B cell (primary cell): ENCODE measurements around the gene EGLN3. TPM values are rescaled to one million over a fixed set of nuclear protein-coding genes. Genes with fewer than 3 reads are reported as not detected.
"Not testable (repeated sequence)": the region's sequence is repeated elsewhere in the genome, so short reads cannot be mapped to it uniquely, and the experiment has no call there.

Source experiments
- ATAC-seq: fragments of 200-7000 bp; cut with Tn5 transposase; one replicate; pipeline ENCODE4 v1.10.0; 2021; ENCODE audit warnings: low read depth, mild to moderate bottlenecking, moderate number of reproducible peaks, moderate library complexity
- CTCF ChIA-PET: fragments of 350-600 bp; sonication (Branson Sonifier 250); formaldehyde crosslinking; loops from one replicate; lab custom pipeline; 2021; ENCODE audit warnings: antibody characterized with exemption, inconsistent platforms; lab: Charles Lee
- POLR2A ChIA-PET: fragments of 350-600 bp; sonication (Branson Sonifier 250); formaldehyde crosslinking; loops from one replicate; lab custom pipeline; 2021; ENCODE audit warnings: antibody characterized with exemption; lab: Charles Lee
- DNase-seq: peaks from one replicate; pipeline ENCODE4 v3.0.0; 2013
- H2AFZ ChIP-seq: 2 replicates; pipeline ENCODE4 v1.6.1; 2012; ENCODE audit warnings: mild to moderate bottlenecking, low read depth, low read length; ENCODE audit not compliant: insufficient read depth, poor library complexity, severe bottlenecking
- H3K27ac ChIP-seq, 2 donors: 1 replicate in 1 of 2; 2 replicates in 1 of 2; pipeline ENCODE4 v1.5.1; 2012 to 2013; ENCODE audit warnings: low read length in 2 of 2, mild to moderate bottlenecking in 2 of 2, moderate library complexity in 1 of 2
- H3K27me3 ChIP-seq, 4 experiments: fragments of 200-600 bp in 1 of 4; sonication (generic) in 1 of 4; replicated peaks in 1 of 4; 1 replicate in 2 of 4; 2 replicates in 2 of 4; pipeline versions ENCODE4 v1.6.1 to v1.7.0; 2013 to 2016; ENCODE audit warnings: low read length in 3 of 4, mild to moderate bottlenecking in 2 of 4, mixed read lengths in 1 of 4, moderate library complexity in 1 of 4; ENCODE audit not compliant: insufficient read depth in 4 of 4, control insufficient read depth in 3 of 4; ENCODE audit errors: control extremely low read depth in 1 of 4
- H3K36me3 ChIP-seq, 2 experiments: replicated peaks in 1 of 2; 1 replicate in 1 of 2; 2 replicates in 1 of 2; pipeline versions ENCODE4 v1.6.1 to v1.7.1; 2013; ENCODE audit warnings: low read length in 1 of 2; ENCODE audit not compliant: insufficient read depth in 2 of 2, control insufficient read depth in 1 of 2; ENCODE audit errors: control extremely low read depth in 1 of 2, extremely low read depth in 1 of 2
- H3K4me1 ChIP-seq, 2 donors: fragments of 200-600 bp in 1 of 2; sonication (generic) in 1 of 2; 1 replicate in 1 of 2; 2 replicates in 1 of 2; pipeline versions ENCODE4 v1.5.1 to v1.6.1; 2013 to 2017; ENCODE audit warnings: low read length in 2 of 2; ENCODE audit not compliant: control insufficient read depth in 2 of 2, insufficient read depth in 2 of 2
- H3K4me2 ChIP-seq: replicated peaks from 2 replicates; pipeline ENCODE3; 2012; ENCODE audit warnings: mild to moderate bottlenecking, low read depth, low read length; ENCODE audit not compliant: poor library complexity, severe bottlenecking
- H3K4me3 ChIP-seq, 5 experiments: fragments of 200-600 bp in 1 of 5; sonication (generic) in 1 of 5; 1 replicate in 3 of 5; 2 replicates in 2 of 5; pipeline versions ENCODE4 v1.5.1 to v1.7.0; 2011 to 2016; ENCODE audit warnings: low read length in 4 of 5, mild to moderate bottlenecking in 4 of 5, low read depth in 2 of 5, control low read depth in 1 of 5, moderate library complexity in 1 of 5; ENCODE audit not compliant: insufficient read depth in 1 of 5; ENCODE audit errors: control extremely low read depth in 1 of 5, extremely low read depth in 1 of 5
- H3K79me2 ChIP-seq: fragments of 200-600 bp; sonication (generic); one replicate; pipeline ENCODE4 v1.6.0; 2016; ENCODE audit warnings: low read length; ENCODE audit not compliant: control insufficient read depth, insufficient read depth
- H3K9ac ChIP-seq: fragments of 200-600 bp; sonication (generic); 2 replicates; pipeline ENCODE4 v1.6.1; 2017; ENCODE audit warnings: mild to moderate bottlenecking, low read length, moderate library complexity
- H3K9me3 ChIP-seq, 3 donors: one replicate each; pipeline versions ENCODE4 v1.6.1 to v1.7.1; 2013; ENCODE audit warnings: low read length in 2 of 3; ENCODE audit not compliant: control insufficient read depth in 2 of 3, insufficient read depth in 1 of 3; ENCODE audit errors: control extremely low read depth in 1 of 3
- H4K20me1 ChIP-seq: 2 replicates; pipeline ENCODE4 v1.6.0; 2012; ENCODE audit warnings: mild to moderate bottlenecking, low read length; ENCODE audit not compliant: insufficient read depth, control insufficient read depth, poor library complexity, severe bottlenecking
- H3K27ac Mint-ChIP-seq: one replicate; pipeline ENCODE4 v1.8.0; 2021; ENCODE audit warnings: mixed read lengths
- H3K27me3 Mint-ChIP-seq: one replicate; pipeline ENCODE4 v1.8.0; 2021; ENCODE audit warnings: mixed read lengths
- H3K4me1 Mint-ChIP-seq: one replicate; pipeline ENCODE4 v1.8.0; 2021; ENCODE audit warnings: mixed read lengths
- H3K4me3 Mint-ChIP-seq: one replicate; pipeline ENCODE4 v1.8.0; 2021; ENCODE audit warnings: mixed read lengths
- H3K9me3 Mint-ChIP-seq: one replicate; pipeline ENCODE4 v1.8.0; 2022; ENCODE audit warnings: mixed read lengths; ENCODE audit not compliant: insufficient read depth
- CTCF ChIP-seq: fragments of 200-600 bp; IDR thresholded peaks from one replicate; pipeline ENCODE4 v1.8.0; 2022; ENCODE audit warnings: antibody characterized with exemption, mild to moderate bottlenecking
- EZH2 ChIP-seq: IDR thresholded peaks from 2 replicates; pipeline ENCODE4 v1.6.1; 2012; ENCODE audit warnings: borderline replicate concordance, low read depth, mild to moderate bottlenecking, moderate library complexity, low read length; ENCODE audit not compliant: insufficient read depth, poor library complexity, severe bottlenecking
- WGBS: methylation state at CpG from one replicate; pipeline ENCODE4 v1.1.5; 2013; ENCODE audit warnings: missing lambda C conversion rate; ENCODE audit not compliant: insufficient coverage; 5-methylcytosine and 5-hydroxymethylcytosine counted together
- intact Hi-C: fragments of 100-400 bp; cut with micrococcal nuclease; formaldehyde crosslinking; loops from one replicate; pipeline ENCODE4 v1.10.0; 2022
- polyA plus RNA-seq: library from polyadenylated mRNA; depleted of rRNA; stranded (reverse); fragments of >200 nt; gene quantifications from 2 replicates; pipeline ENCODE4 v1.2.3, GENCODE V29; 2012
- total RNA-seq, 2 donors: library from RNA; stranded (reverse); fragments of 120-200 nt in 1 of 2; gene quantifications; 1 replicate in 1 of 2; 2 replicates in 1 of 2; pipeline versions ENCODE4 v1.2.3 to v1.2.4, GENCODE V29; 2013 to 2022

EGLN3 gene
- total and polyA plus RNA-seq, 2 donors (not counting 1 experiment from before 2014, with no cell fraction given) = 0.69 to 1.7 TPM

- peaks cover 7 to 12% of the 10 kb centered on the region in 2 donors for H3K4me1 ChIP-seq
- CTCF ChIA-PET, H3K9me3 Mint-ChIP-seq, H3K27ac Mint-ChIP-seq, H4K20me1 ChIP-seq, H3K9ac ChIP-seq, ATAC-seq, H3K4me3 Mint-ChIP-seq, H3K36me3 ChIP-seq, H3K4me3 ChIP-seq, H3K9me3 ChIP-seq, H3K27ac ChIP-seq, H3K27me3 ChIP-seq, intact Hi-C loops, POLR2A ChIA-PET, H3K4me2 ChIP-seq, H3K27me3 Mint-ChIP-seq, DNase-seq, H2AFZ ChIP-seq, H3K79me2 ChIP-seq: not testable (repeated sequence)
- WGBS = no CpG with 5 or more reads among the region's 1 CpG
- H3K4me1 Mint-ChIP-seq = peaks cover 10% of the 10 kb centered on the region
Observed at GRCh38 chr14:33969846-33970245, 19.0 kb upstream of the EGLN3 start.

- Histone ChIP-seq H4K20me1 (no peaks in the 10 kb centered on the region), H3K9me3 (peaks cover 0 to 4% (median 0%) of the 10 kb centered on the region in 3 donors), H3K9ac (no peak overlapping the region), H3K27me3 (no peaks in the 10 kb centered on the region), H3K36me3 (no peaks in the 10 kb centered on the region), H3K27ac (no peak overlapping the region), H3K4me2 (no peak overlapping the region), H3K79me2 (no peaks in the 10 kb centered on the region), H3K4me3 (no peak overlapping the region), H2AFZ (no peak overlapping the region), H3K4me1 (peaks cover 5 to 12% of the 10 kb centered on the region in 2 donors)
- ChIA-PET POLR2A (no interaction called here), CTCF (no interaction called here)
- H3K4me1 Mint-ChIP-seq = peaks cover 10% of the 10 kb centered on the region
- TF ChIP-seq CTCF (no peak), EZH2 (no peak)
- WGBS = no CpG with 5 or more reads among the region's 1 CpG
- ATAC-seq (no peak), DNase-seq (no peak)
- H3K9me3 Mint-ChIP-seq = peaks cover 9% of the 10 kb centered on the region
- H3K27me3 Mint-ChIP-seq = peaks cover 4% of the 10 kb centered on the region
- no peak overlapping the region for H3K4me3 Mint-ChIP-seq
- H3K27ac Mint-ChIP-seq = no peak overlapping the region
- intact Hi-C loops = no loop called here
Observed at GRCh38 chr14:33968722-33969121, 17.8 kb upstream of the EGLN3 start.
